ENCODE results near the gene FAM222A. TPM values are rescaled to one million over a fixed set of nuclear protein-coding genes. Genes with fewer than 3 reads are reported as not detected.

Gene FAM222A
- total RNA-seq, 2 donors from 2014 or later: 21.6 to 24.4 TPM

DNA sequence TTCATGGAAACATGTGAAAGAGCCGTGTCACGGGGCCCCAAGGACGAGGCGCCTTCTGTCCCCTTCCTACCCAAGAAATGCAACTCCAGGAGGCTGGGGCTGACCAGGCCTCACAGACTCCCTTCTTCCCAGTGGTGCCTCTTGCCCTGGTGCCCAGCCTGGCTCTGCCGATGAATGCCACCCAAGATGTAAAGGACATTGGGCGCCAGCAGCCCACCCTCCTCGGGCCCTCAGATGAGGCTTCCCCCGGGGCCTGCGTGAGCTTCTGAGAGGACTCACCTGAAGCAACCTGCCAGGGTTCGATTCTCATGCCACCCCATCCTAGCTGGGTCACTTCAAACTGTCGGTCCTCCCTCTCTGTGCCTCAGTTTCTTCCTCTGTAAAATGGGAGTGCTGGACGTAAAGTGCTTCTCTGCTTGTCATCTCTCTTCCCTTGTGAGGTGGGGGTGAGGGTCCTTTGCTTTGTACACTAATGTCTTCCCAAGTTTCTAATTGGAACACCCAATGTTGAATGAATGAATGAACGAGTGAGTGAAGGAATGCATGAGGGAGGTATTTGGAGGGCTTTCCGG lies 10.8 kb downstream of the FAM222A start:
- no peaks in the 10 kb centered on the region for H3K27me3 Mint-ChIP-seq (ENCODE audit: insufficient read depth)
- H3K27me3 ChIP-seq (ENCODE audit: control insufficient read depth, insufficient read depth, low read length, poor library complexity, severe bottlenecking): no peaks in the 10 kb centered on the region
- peaks cover 12% of the 10 kb centered on the region for H3K36me3 Mint-ChIP-seq (ENCODE audit: low read depth)
- no peak for DNase-seq
- H3K36me3 ChIP-seq (ENCODE audit: control insufficient read depth, insufficient read depth, low read length): peaks cover 22% of the 10 kb centered on the region
- H3K9me3 ChIP-seq (ENCODE audit: control insufficient read depth, low read length): no peaks in the 10 kb centered on the region
- no peak overlapping the region for H3K4me3 ChIP-seq (ENCODE audit: low read length)
- H3K4me1 ChIP-seq (ENCODE audit: control insufficient read depth, insufficient read depth, low read length): peaks cover 10% of the 10 kb centered on the region
- TF ChIP-seq CTCF (conservative IDR thresholded peaks at IDR 0.05): no peak
- no peak overlapping the region for H3K27ac ChIP-seq (ENCODE audit: low read depth, low read length)
- peaks cover 27% of the 10 kb centered on the region for H3K4me1 Mint-ChIP-seq
- 96% methylated on average over 7 to 14 of the region's 14 CpGs for WGBS, 2 experiments (ENCODE audit: insufficient coverage in 1 of 2, insufficient read length in 1 of 2)
- no peak overlapping the region for H3K27ac Mint-ChIP-seq
- H3K9me3 Mint-ChIP-seq: no peaks in the 10 kb centered on the region
- no peak overlapping the region for H3K9ac ChIP-seq (ENCODE audit: extremely low read depth, low read length, poor library complexity, severe bottlenecking)
- H3K4me3 Mint-ChIP-seq: no peak overlapping the region

GRCh38 chr12:109725321-109726105 lies 11.9 kb downstream of the FAM222A start:
- DNase-seq: peak; percentile 47
- H3K9me3 Mint-ChIP-seq: no peaks in the 10 kb centered on the region
- H3K9me3 ChIP-seq (ENCODE audit: control insufficient read depth, low read length): no peaks in the 10 kb centered on the region
- no peak overlapping the region for H3K9ac ChIP-seq (ENCODE audit: extremely low read depth, low read length, poor library complexity, severe bottlenecking)
- H3K27me3 ChIP-seq (ENCODE audit: control insufficient read depth, insufficient read depth, low read length, poor library complexity, severe bottlenecking): no peaks in the 10 kb centered on the region
- peaks cover 21% of the 10 kb centered on the region for H3K4me1 Mint-ChIP-seq
- H3K36me3 Mint-ChIP-seq (ENCODE audit: low read depth): peaks cover 10% of the 10 kb centered on the region
- no peak overlapping the region for H3K4me3 ChIP-seq (ENCODE audit: low read length)
- H3K27ac ChIP-seq (ENCODE audit: low read depth, low read length): no peak overlapping the region
- no peaks in the 10 kb centered on the region for H3K27me3 Mint-ChIP-seq (ENCODE audit: insufficient read depth)
- 88 to 89% methylated on average over 19 to 24 of the region's 24 CpGs for WGBS, 2 experiments (ENCODE audit: insufficient coverage in 1 of 2, insufficient read length in 1 of 2)
- H3K4me3 Mint-ChIP-seq: no peak overlapping the region
- no peak for TF ChIP-seq CTCF (conservative IDR thresholded peaks at IDR 0.05)
- H3K27ac Mint-ChIP-seq: no peak overlapping the region
- H3K36me3 ChIP-seq (ENCODE audit: control insufficient read depth, insufficient read depth, low read length): peaks cover 24% of the 10 kb centered on the region
- H3K4me1 ChIP-seq (ENCODE audit: control insufficient read depth, insufficient read depth, low read length): peaks cover 4% of the 10 kb centered on the region

DNA sequence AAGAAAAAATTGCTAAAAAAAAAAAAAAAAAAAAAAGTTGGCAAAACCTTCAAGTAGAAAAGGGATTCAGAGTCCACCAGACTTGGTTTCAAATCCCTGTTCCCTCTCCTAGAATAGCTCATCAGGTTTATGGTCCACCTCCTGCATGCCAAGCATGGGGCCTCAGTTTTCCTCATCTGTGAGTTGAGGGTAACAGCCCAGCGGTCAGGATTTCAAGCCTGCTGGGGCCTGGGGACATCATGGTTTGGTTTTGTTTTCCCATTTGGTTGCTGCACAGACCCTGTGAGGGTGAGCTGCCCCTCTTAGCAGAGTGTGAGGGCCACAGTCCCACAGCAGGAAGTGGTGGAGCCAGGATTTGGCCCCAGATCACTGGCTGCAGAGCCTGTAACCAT lies 12.5 kb downstream of the FAM222A start:
- no peaks in the 10 kb centered on the region for H3K27me3 ChIP-seq (ENCODE audit: control insufficient read depth, insufficient read depth, low read length, poor library complexity, severe bottlenecking)
- Mint-ChIP-seq H3K4me1 (peaks cover 22% of the 10 kb centered on the region), H3K27ac (no peak overlapping the region), H3K9me3 (no peaks in the 10 kb centered on the region), H3K27me3 (ENCODE audit: insufficient read depth) (no peaks in the 10 kb centered on the region), H3K36me3 (ENCODE audit: low read depth) (peaks cover 10% of the 10 kb centered on the region), H3K4me3 (no peak overlapping the region)
- no peak for TF ChIP-seq CTCF (conservative IDR thresholded peaks at IDR 0.05)
- peak; percentile 44 for DNase-seq
- WGBS, 2 experiments (ENCODE audit: insufficient coverage in 1 of 2, insufficient read length in 1 of 2): 71 to 97% methylated on average over 1 of the region's 1 CpG
- no peak overlapping the region for H3K4me3 ChIP-seq (ENCODE audit: low read length)
- H3K9me3 ChIP-seq (ENCODE audit: control insufficient read depth, low read length): no peaks in the 10 kb centered on the region
- H3K4me1 ChIP-seq (ENCODE audit: control insufficient read depth, insufficient read depth, low read length): peaks cover 4% of the 10 kb centered on the region
- H3K27ac ChIP-seq (ENCODE audit: low read depth, low read length): no peak overlapping the region
- no peak overlapping the region for H3K9ac ChIP-seq (ENCODE audit: extremely low read depth, low read length, poor library complexity, severe bottlenecking)
- peaks cover 25% of the 10 kb centered on the region for H3K36me3 ChIP-seq (ENCODE audit: control insufficient read depth, insufficient read depth, low read length)
